Mesenchymal stem cell (in vitro differentiated cells and primary cell): ENCODE results near the gene OR52E5. TPM values are rescaled to one million over a fixed set of nuclear protein-coding genes. Genes with fewer than 3 reads are reported as not detected.

Source experiments
- DNase-seq: peaks from one replicate; pipeline ENCODE4 v3.0.0-alpha.2; 2013
- H2AFZ ChIP-seq: one replicate; pipeline ENCODE4 v1.6.1; 2013; ENCODE audit warnings: low read depth, mild to moderate bottlenecking, control low read depth, inconsistent platforms, low read length, moderate library complexity
- H2AK5ac ChIP-seq: 2 replicates; pipeline ENCODE4 v1.6.1; 2013; ENCODE audit warnings: low read length, moderate library complexity, mild to moderate bottlenecking, inconsistent platforms; ENCODE audit not compliant: severe bottlenecking
- H2BK120ac ChIP-seq: one replicate; pipeline ENCODE4 v1.6.1; 2013; ENCODE audit warnings: low read depth, mild to moderate bottlenecking, inconsistent platforms, low read length, moderate library complexity
- H2BK12ac ChIP-seq, 2 experiments: one replicate each; pipeline ENCODE4 v1.6.1; 2013; ENCODE audit warnings: inconsistent platforms in 2 of 2, low read length in 2 of 2, mild to moderate bottlenecking in 2 of 2, moderate library complexity in 2 of 2, control low read depth in 1 of 2
- H2BK15ac ChIP-seq: one replicate; pipeline ENCODE4 v1.6.1; 2013; ENCODE audit warnings: mild to moderate bottlenecking, low read depth, inconsistent platforms; ENCODE audit not compliant: poor library complexity, severe bottlenecking
- H2BK5ac ChIP-seq: 2 replicates; pipeline ENCODE4 v1.6.1; 2013; ENCODE audit warnings: low read depth, mild to moderate bottlenecking, low read length, control low read depth, inconsistent platforms; ENCODE audit not compliant: poor library complexity, severe bottlenecking
- H3K14ac ChIP-seq, 2 experiments: one replicate each; pipeline ENCODE4 v1.6.1; 2013; ENCODE audit warnings: inconsistent platforms in 2 of 2, low read length in 2 of 2, control low read depth in 1 of 2, mild to moderate bottlenecking in 1 of 2, moderate library complexity in 1 of 2
- H3K18ac ChIP-seq, 2 experiments: one replicate each; pipeline ENCODE4 v1.6.1; 2013; ENCODE audit warnings: inconsistent platforms in 2 of 2, low read length in 2 of 2, control low read depth in 1 of 2, low read depth in 1 of 2, mild to moderate bottlenecking in 1 of 2
- H3K23ac ChIP-seq, 2 experiments: one replicate each; pipeline ENCODE4 v1.6.1; 2013; ENCODE audit warnings: inconsistent platforms in 2 of 2, low read length in 2 of 2, mild to moderate bottlenecking in 2 of 2, moderate library complexity in 2 of 2, control low read depth in 1 of 2
- H3K27ac ChIP-seq: 2 replicates; pipeline ENCODE4 v1.5.1; 2013; ENCODE audit warnings: mild to moderate bottlenecking, moderate library complexity, low read length, control low read depth, inconsistent platforms; ENCODE audit not compliant: poor library complexity, severe bottlenecking
- H3K27me3 ChIP-seq, 2 experiments: 2 replicates each; pipeline versions ENCODE4 v1.6.1 to v1.7.0; 2013; ENCODE audit warnings: low read length in 2 of 2, mild to moderate bottlenecking in 2 of 2, moderate library complexity in 2 of 2, control low read depth in 1 of 2, inconsistent platforms in 1 of 2; ENCODE audit not compliant: control insufficient read depth in 1 of 2, insufficient read depth in 1 of 2
- H3K36me3 ChIP-seq, 2 experiments: 2 replicates each; pipeline versions ENCODE4 v1.6.1 to v1.7.0; 2013; ENCODE audit warnings: low read length in 2 of 2, control low read depth in 1 of 2, inconsistent platforms in 1 of 2, low read depth in 1 of 2, mild to moderate bottlenecking in 1 of 2; ENCODE audit not compliant: insufficient read depth in 2 of 2, control insufficient read depth in 1 of 2
- H3K4ac ChIP-seq, 2 experiments: one replicate each; pipeline ENCODE4 v1.6.1; 2013; ENCODE audit warnings: inconsistent platforms in 2 of 2, low read length in 2 of 2, mild to moderate bottlenecking in 2 of 2, moderate library complexity in 2 of 2, control low read depth in 1 of 2, low read depth in 1 of 2
- H3K4me1 ChIP-seq: 2 replicates; pipeline ENCODE4 v1.6.1; 2013; ENCODE audit warnings: low read depth, low read length, control low read depth; ENCODE audit not compliant: control insufficient read depth, insufficient read depth
- H3K4me2 ChIP-seq: 2 replicates; pipeline ENCODE4 v1.6.1; 2013; ENCODE audit warnings: low read length, mild to moderate bottlenecking, inconsistent platforms; ENCODE audit not compliant: poor library complexity, severe bottlenecking
- H3K4me3 ChIP-seq, 2 experiments: 2 replicates each; pipeline versions ENCODE4 v1.5.1 to v1.7.0; 2013; ENCODE audit warnings: low read length in 2 of 2, mild to moderate bottlenecking in 2 of 2, control low read depth in 1 of 2, low read depth in 1 of 2; ENCODE audit not compliant: insufficient read depth in 1 of 2
- H3K79me1 ChIP-seq: replicated peaks from 2 replicates; pipeline ENCODE4 v1.6.1; 2013; ENCODE audit warnings: mild to moderate bottlenecking, control low read depth, low read length, inconsistent platforms; ENCODE audit not compliant: poor library complexity, severe bottlenecking
- H3K9ac ChIP-seq: 2 replicates; pipeline ENCODE4 v1.7.0; 2013; ENCODE audit warnings: mild to moderate bottlenecking, low read length, moderate library complexity
- H3K9me3 ChIP-seq: 2 replicates; pipeline ENCODE4 v1.7.0; 2013; ENCODE audit warnings: mild to moderate bottlenecking, low read length; ENCODE audit not compliant: control insufficient read depth
- H4K8ac ChIP-seq: one replicate; pipeline ENCODE4 v1.6.1; 2013; ENCODE audit warnings: inconsistent platforms, mild to moderate bottlenecking, low read length, moderate library complexity
- H4K91ac ChIP-seq: one replicate; pipeline ENCODE4 v1.6.1; 2013; ENCODE audit warnings: mild to moderate bottlenecking, low read length, inconsistent platforms
- WGBS: methylation state at CpG from one replicate; pipeline ENCODE4 v1.1.7; 2013; ENCODE audit warnings: mixed read lengths; 5-methylcytosine and 5-hydroxymethylcytosine counted together
- polyA plus RNA-seq, 2 experiments: library from polyadenylated mRNA; stranded (reverse); fragments of 200-250 nt; gene quantifications; one replicate each; pipeline ENCODE4 v1.2.3, GENCODE V29; 2013

The OR52E5 gene
- polyA plus RNA-seq (2013, experiment 1 of 2) = not detected
- polyA plus RNA-seq (2013, experiment 2 of 2) = not detected

DNA sequence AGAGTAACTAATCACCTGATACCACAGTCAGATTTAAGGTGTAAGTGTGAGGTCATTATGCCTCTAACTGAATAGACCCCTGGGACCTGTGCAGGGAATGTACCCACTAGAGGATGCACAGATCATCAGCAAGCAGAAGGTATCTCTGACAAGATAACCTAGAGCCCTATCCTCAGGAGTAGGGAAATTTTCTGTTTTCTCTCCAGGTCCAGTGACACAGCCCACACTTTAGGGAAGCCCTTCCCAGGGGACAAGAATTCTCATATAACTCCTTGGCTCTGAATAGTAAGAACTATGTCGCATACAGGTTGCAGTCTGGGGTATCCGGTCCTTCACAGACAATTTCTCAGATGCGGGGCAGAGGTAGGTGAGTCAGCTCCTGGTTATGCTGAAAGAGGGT is at the start of gene OR52E5:
OR52E5 (plus strand) TSS at position 301 of the 400 bp plus-strand sequence. CDS start 7,569 bp downstream, outside the sequence.
- Histone ChIP-seq H2BK120ac (no peak within 1 kb of the TSS), H3K9ac (no peak within 1 kb of the TSS), H4K8ac (no peak within 1 kb of the TSS), H3K9me3 (no peaks in the 10 kb centered on the region), H3K4me3 (no peak within 1 kb of the TSS), H3K23ac (no peak within 1 kb of the TSS), H4K91ac (no peak within 1 kb of the TSS), H3K27ac (no peak within 1 kb of the TSS), H3K18ac (no peak within 1 kb of the TSS), H3K4me2 (no peak within 1 kb of the TSS), H2AFZ (no peak within 1 kb of the TSS), H3K79me1 (no peaks in the 10 kb centered on the region), H3K4me1 (no peaks in the 10 kb centered on the region), H3K36me3 (no peaks in the 10 kb centered on the region), H3K4ac (no peak within 1 kb of the TSS), H3K27me3 (no peaks in the 10 kb centered on the region), H2BK5ac (no peak within 1 kb of the TSS), H2BK15ac (no peak within 1 kb of the TSS), H2BK12ac (no peak within 1 kb of the TSS), H3K14ac (no peak within 1 kb of the TSS), H2AK5ac (no peak within 1 kb of the TSS)
- WGBS = 80% methylated on average over 3 of the region's 3 CpGs
- no peak for DNase-seq

DNA sequence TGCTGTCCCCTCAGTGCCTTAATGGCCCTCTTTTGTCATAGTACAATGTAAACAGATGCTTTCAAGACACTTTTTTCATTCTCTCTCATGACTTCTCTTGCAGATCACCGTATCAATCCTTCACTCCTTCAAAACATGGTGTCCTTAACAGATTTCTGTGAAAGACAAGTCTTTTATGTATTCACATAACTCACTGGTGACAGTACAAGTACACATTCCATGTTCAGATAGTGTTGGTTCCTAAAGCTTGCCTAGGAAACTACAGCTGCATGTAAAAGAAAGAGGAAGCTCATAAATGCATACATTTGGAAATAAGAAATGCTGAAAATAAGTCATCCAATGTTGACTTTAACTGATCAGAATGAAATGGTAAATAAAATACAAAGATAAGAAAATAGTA is 46.3 kb upstream of the OR52E5 start:
- H3K27ac ChIP-seq = no peak overlapping the region
- no peaks in the 10 kb centered on the region for H3K27me3 ChIP-seq
- no peak overlapping the region for H4K91ac ChIP-seq
- H3K18ac ChIP-seq = no peak overlapping the region
- no peak overlapping the region for H4K8ac ChIP-seq
- no peak for DNase-seq
- no peak overlapping the region for H3K14ac ChIP-seq
- no peak overlapping the region for H2AFZ ChIP-seq
- no peaks in the 10 kb centered on the region for H3K79me1 ChIP-seq
- no peak overlapping the region for H2BK12ac ChIP-seq
- H2BK120ac ChIP-seq = no peak overlapping the region
- no peak overlapping the region for H3K23ac ChIP-seq
- H2BK5ac ChIP-seq = no peak overlapping the region
- H3K4me3 ChIP-seq = no peak overlapping the region
- H3K4me2 ChIP-seq = no peak overlapping the region
- 71% methylated on average over 1 of the region's 1 CpG for WGBS
- no peak overlapping the region for H3K4ac ChIP-seq
- H3K9me3 ChIP-seq = no peaks in the 10 kb centered on the region
- H3K4me1 ChIP-seq = no peaks in the 10 kb centered on the region
- H3K9ac ChIP-seq = no peak overlapping the region
- no peaks in the 10 kb centered on the region for H3K36me3 ChIP-seq
- H2AK5ac ChIP-seq = no peak overlapping the region
- H2BK15ac ChIP-seq = no peak overlapping the region

DNA sequence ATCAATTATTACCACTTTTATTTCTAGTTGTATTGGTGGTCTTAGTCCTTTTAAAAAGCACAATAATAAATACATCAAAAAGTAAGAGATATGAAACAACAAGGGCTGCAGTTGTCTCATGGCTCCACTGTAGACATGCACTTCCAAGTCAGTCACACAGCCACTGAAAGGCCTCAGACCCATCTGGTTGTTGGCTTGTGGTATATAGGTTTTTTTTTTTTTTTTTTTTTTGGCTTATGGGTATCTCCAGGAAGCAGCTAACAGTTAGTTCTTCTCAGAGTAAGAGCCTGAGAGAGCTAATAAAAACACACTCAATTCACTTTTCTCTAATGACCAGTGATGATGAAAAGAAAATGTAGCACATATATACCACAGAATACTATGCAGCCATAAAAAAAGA is 45.3 kb upstream of the OR52E5 start:
- Histone ChIP-seq H3K23ac (no peak overlapping the region), H2BK15ac (no peak overlapping the region), H3K9ac (no peak overlapping the region), H2BK5ac (no peak overlapping the region), H3K36me3 (no peaks in the 10 kb centered on the region), H2BK120ac (no peak overlapping the region), H3K4me3 (no peak overlapping the region), H2AK5ac (no peak overlapping the region), H3K4ac (no peak overlapping the region), H3K27ac (no peak overlapping the region), H3K27me3 (no peaks in the 10 kb centered on the region), H4K91ac (no peak overlapping the region), H3K14ac (no peak overlapping the region), H2AFZ (no peak overlapping the region), H3K4me1 (no peaks in the 10 kb centered on the region), H2BK12ac (no peak overlapping the region), H3K9me3 (peaks cover 5% of the 10 kb centered on the region), H3K4me2 (no peak overlapping the region), H3K79me1 (no peaks in the 10 kb centered on the region), H4K8ac (no peak overlapping the region), H3K18ac (no peak overlapping the region)
- DNase-seq = no peak

- Histone ChIP-seq H3K18ac (no peak overlapping the region), H2BK120ac (no peak overlapping the region), H2BK15ac (no peak overlapping the region), H3K79me1 (no peaks in the 10 kb centered on the region), H3K36me3 (no peaks in the 10 kb centered on the region), H3K23ac (no peak overlapping the region), H3K4me1 (no peaks in the 10 kb centered on the region), H2AK5ac (no peak overlapping the region), H3K4ac (no peak overlapping the region), H4K8ac (no peak overlapping the region), H3K9me3 (peaks cover 8% of the 10 kb centered on the region), H3K4me2 (no peak overlapping the region), H2BK5ac (no peak overlapping the region), H3K27me3 (no peaks in the 10 kb centered on the region), H4K91ac (no peak overlapping the region), H3K4me3 (no peak overlapping the region), H2AFZ (no peak overlapping the region), H3K9ac (no peak overlapping the region), H2BK12ac (no peak overlapping the region), H3K14ac (no peak overlapping the region), H3K27ac (no peak overlapping the region)
- no peak for DNase-seq
- no CpG with 5 or more reads among the region's 1 CpG for WGBS
Observed at GRCh38 chr11:5851002-5851401, 42.0 kb upstream of the OR52E5 start.
